HCT116 (cell line): ENCODE measurements around the gene MYO7B. TPM values are rescaled to one million over a fixed set of nuclear protein-coding genes. Genes with fewer than 3 reads are reported as not detected.

Source experiments
- ATAC-seq: fragments of 200-7000 bp; cut with Tn5 transposase; 2 replicates; pipeline ENCODE4 v1.9.1; 2020; ENCODE audit warnings: mild to moderate bottlenecking, moderate library complexity
- BruUV-seq: library from RNA; stranded (reverse); fragments of 400-500 nt; replicated peaks from 2 replicates; lab custom pipeline; 2021; lab: Mats Ljungman, UMichigan
- CTCF ChIA-PET: fragments of 300-600 bp; sonication (Branson Sonifier 250); formaldehyde crosslinking; loops from one replicate; lab custom pipeline; 2021; ENCODE audit warnings: antibody characterized with exemption; lab: Charles Lee
- POLR2A ChIA-PET: fragments of 300-600, 350-600 bp; sonication (Branson Sonifier 250); formaldehyde crosslinking; loops from one replicate; lab custom pipeline; 2021; ENCODE audit warnings: antibody characterized with exemption; lab: Charles Lee
- RAD21 ChIA-PET, 2 experiments: fragments of 300-600 bp; sonication (Branson Sonifier 250); formaldehyde crosslinking; loops; one replicate each; lab custom pipeline; 2023; ENCODE audit warnings: low total read pairs in 2 of 2; ENCODE audit not compliant: uncharacterized antibody in 2 of 2, unreplicated experiment in 2 of 2, low non-redundant PET in 1 of 2; lab: Charles Lee
- DNase-seq: peaks from one replicate; pipeline ENCODE4 v3.0.0-alpha.2; 2010; ENCODE audit warnings: low read depth, low spot score
- H2AFZ ChIP-seq: fragments of 200-600 bp; shearing (Covaris generic), sonication (generic); 2 replicates; pipeline ENCODE4 v1.6.1; 2017; ENCODE audit warnings: low read depth, mixed run types, mixed read lengths, antibody characterized with exemption, low read length; ENCODE audit not compliant: poor library complexity, severe bottlenecking
- H3K27ac ChIP-seq: 2 replicates; pipeline ENCODE4 v1.5.1; 2012; ENCODE audit warnings: low read depth, low read length
- H3K27me3 ChIP-seq: fragments of 200-600 bp; sonication (generic); 2 replicates; pipeline ENCODE4 v1.6.1; 2016; ENCODE audit warnings: mixed run types, low read length, mixed read lengths; ENCODE audit not compliant: insufficient read depth
- H3K36me3 ChIP-seq, 2 experiments: fragments of 200-500 bp in 1 of 2; fragments of 200-600 bp in 1 of 2; sonication (Bioruptor generic) in 1 of 2; sonication (generic) in 1 of 2; 2 replicates each; pipeline versions ENCODE4 v1.5.1 to v1.6.1; 2014 to 2016; ENCODE audit warnings: low read length in 2 of 2, inconsistent platforms in 1 of 2, mixed read lengths in 1 of 2, mixed run types in 1 of 2; ENCODE audit not compliant: insufficient read depth in 2 of 2, control insufficient read depth in 1 of 2
- H3K4me1 ChIP-seq, 2 experiments: fragments of 200-600 bp in 1 of 2; sonication (generic) in 1 of 2; 2 replicates each; pipeline versions ENCODE4 v1.5.1 to v1.6.1; 2012 to 2017; ENCODE audit warnings: low read length in 2 of 2, inconsistent platforms in 1 of 2, mild to moderate bottlenecking in 1 of 2, mixed read lengths in 1 of 2, mixed run types in 1 of 2, moderate library complexity in 1 of 2; ENCODE audit not compliant: insufficient read depth in 2 of 2, control insufficient read depth in 1 of 2
- H3K4me2 ChIP-seq: fragments of 200-600 bp; sonication (generic); 2 replicates; pipeline ENCODE4 v1.6.1; 2017; ENCODE audit warnings: mixed run types, low read length, mixed read lengths
- H3K4me3 ChIP-seq, 2 experiments: fragments of 200-600 bp in 1 of 2; sonication (generic) in 1 of 2; replicated peaks in 1 of 2; 2 replicates each; pipeline ENCODE4 v1.5.1; 2011 to 2016; ENCODE audit warnings: low read length in 2 of 2, control low read depth in 1 of 2, low read depth in 1 of 2, mild to moderate bottlenecking in 1 of 2, mixed read lengths in 1 of 2, mixed run types in 1 of 2
- H3K79me2 ChIP-seq: fragments of 200-600 bp; sonication (generic); 2 replicates; pipeline ENCODE4 v1.6.1; 2017; ENCODE audit warnings: mild to moderate bottlenecking, mixed run types, low read length, moderate library complexity, mixed read lengths; ENCODE audit not compliant: insufficient read depth
- H3K9ac ChIP-seq: fragments of 200-600 bp; sonication (generic); 2 replicates; pipeline ENCODE4 v1.6.1; 2016; ENCODE audit warnings: low read length, mixed read lengths
- H3K9me2 ChIP-seq: fragments of 200-600 bp; sonication (generic), shearing (Covaris generic); 2 replicates; pipeline ENCODE4 v1.6.1; 2017; ENCODE audit warnings: mixed run types, mild to moderate bottlenecking, moderate library complexity; ENCODE audit not compliant: insufficient read depth
- H3K9me3 ChIP-seq, 2 experiments: fragments of 200-500 bp in 1 of 2; fragments of 200-600 bp in 1 of 2; sonication (Bioruptor generic) in 1 of 2; sonication (generic) in 1 of 2; 2 replicates each; pipeline ENCODE4 v1.6.1; 2014 to 2017; ENCODE audit warnings: low read length in 2 of 2, mixed read lengths in 2 of 2, inconsistent platforms in 1 of 2, low read depth in 1 of 2, mild to moderate bottlenecking in 1 of 2, mixed run types in 1 of 2, moderate library complexity in 1 of 2; ENCODE audit not compliant: control insufficient read depth in 1 of 2, insufficient read depth in 1 of 2
- H4K20me1 ChIP-seq: fragments of 200-600 bp; sonication (generic), shearing (Covaris generic); 2 replicates; pipeline ENCODE4 v1.6.1; 2017; ENCODE audit warnings: mixed run types, mild to moderate bottlenecking, moderate library complexity; ENCODE audit not compliant: insufficient read depth
- ATF3 ChIP-seq: IDR thresholded peaks from 2 replicates; pipeline ENCODE4 v1.6.1; 2012
- CBX3 ChIP-seq: IDR thresholded peaks from 2 replicates; pipeline ENCODE4 v1.6.1; 2012; ENCODE audit warnings: low read depth
- CEBPB ChIP-seq: IDR thresholded peaks from 2 replicates; pipeline ENCODE4 v1.6.1; 2012; ENCODE audit warnings: low read depth
- CTCF ChIP-seq, 3 experiments: fragments of 200-600 bp in 1 of 3; sonication (generic) in 1 of 3; IDR thresholded peaks in 2 of 3; conservative IDR thresholded peaks in 1 of 3; 2 replicates each; pipeline ENCODE4 v1.5.1; 2012 to 2017; ENCODE audit warnings: low read depth in 2 of 3, low read length in 2 of 3, antibody characterized with exemption in 1 of 3, borderline replicate concordance in 1 of 3, control low read depth in 1 of 3, mild to moderate bottlenecking in 1 of 3, mixed read lengths in 1 of 3, mixed run types in 1 of 3, moderate library complexity in 1 of 3; ENCODE audit not compliant: insufficient read depth in 1 of 3
- ELF1 ChIP-seq: IDR thresholded peaks from 2 replicates; pipeline ENCODE4 v1.6.1; 2012; ENCODE audit warnings: low read depth, borderline replicate concordance
- EZH2phosphoT487 ChIP-seq: fragments of 200-600 bp; IDR thresholded peaks from 2 replicates; pipeline ENCODE4 v1.6.1; 2018; ENCODE audit warnings: antibody characterized with exemption, borderline replicate concordance
- FOSL1 ChIP-seq: IDR thresholded peaks from 2 replicates; pipeline ENCODE4 v1.6.1; 2012; ENCODE audit warnings: low read depth
- JUND ChIP-seq: IDR thresholded peaks from 2 replicates; pipeline ENCODE4 v1.6.1; 2012
- POLR2A ChIP-seq: IDR thresholded peaks from 2 replicates; pipeline ENCODE4 v1.7.0; 2011; ENCODE audit warnings: borderline replicate concordance; ENCODE audit not compliant: insufficient read depth, insufficient read length; ENCODE audit errors: extremely low read depth
- POLR2AphosphoS5 ChIP-seq: IDR thresholded peaks from 2 replicates; pipeline ENCODE4 v1.6.1; 2011; ENCODE audit warnings: mild to moderate bottlenecking, low read depth, low read length, moderate library complexity
- RAD21 ChIP-seq: IDR thresholded peaks from 2 replicates; pipeline ENCODE4 v1.6.1; 2012; ENCODE audit warnings: low read depth, mild to moderate bottlenecking
- SIN3A ChIP-seq: IDR thresholded peaks from 2 replicates; pipeline ENCODE4 v1.6.1; 2012; ENCODE audit warnings: low read depth
- SP1 ChIP-seq: IDR thresholded peaks from 2 replicates; pipeline ENCODE4 v1.6.1; 2012; ENCODE audit warnings: low read depth
- TCF7L2 ChIP-seq: IDR thresholded peaks from 2 replicates; pipeline ENCODE4 v1.7.0; 2011; ENCODE audit warnings: borderline replicate concordance, inconsistent platforms; ENCODE audit not compliant: insufficient read depth, insufficient read length; ENCODE audit errors: extremely low read depth
- YY1 ChIP-seq: IDR thresholded peaks from 2 replicates; pipeline ENCODE4 v1.6.1; 2011; ENCODE audit warnings: low read length, low read depth, moderate library complexity, mild to moderate bottlenecking; ENCODE audit not compliant: insufficient replicate concordance; ENCODE audit errors: extremely low read depth
- ZBTB33 ChIP-seq: IDR thresholded peaks from 2 replicates; pipeline ENCODE4 v1.6.1; 2011; ENCODE audit warnings: mild to moderate bottlenecking, low read length, moderate library complexity; ENCODE audit not compliant: insufficient replicate concordance; ENCODE audit errors: extremely low read depth
- ZFX ChIP-seq: fragments of 450-650 bp; IDR thresholded peaks from 2 replicates; pipeline ENCODE4 v1.6.1; 2017
- intact Hi-C: fragments of 100-400 bp; cut with micrococcal nuclease; formaldehyde crosslinking; loops from 2 replicates; pipeline ENCODE4 v1.10.0; 2022
- total RNA-seq: library from RNA; stranded (reverse); gene quantifications from one replicate; pipeline ENCODE4 v1.2.1, GENCODE V29; 2021; ENCODE audit not compliant: unreplicated experiment

Gene MYO7B
- total RNA-seq, 1 experiment from 2014 or later, result 0.07 TPM

- H3K9me2 ChIP-seq, result no peaks in the 10 kb centered on the region
- DNase-seq, result no peak
- no peak overlapping the region for H2AFZ ChIP-seq
- H3K27ac ChIP-seq, result no peak overlapping the region
- H3K79me2 ChIP-seq, result no peaks in the 10 kb centered on the region
- intact Hi-C loops, result no loop called here
- no peaks in the 10 kb centered on the region for H3K4me1 ChIP-seq
- no peaks in the 10 kb centered on the region for H3K36me3 ChIP-seq
- H3K4me3 ChIP-seq, result no peak overlapping the region
- H3K9me3 ChIP-seq, result no peaks in the 10 kb centered on the region
- H4K20me1 ChIP-seq, result no peaks in the 10 kb centered on the region
- TF ChIP-seq ELF1, result no peak
- TF ChIP-seq POLR2AphosphoS5, result no peak
- TF ChIP-seq CEBPB, result no peak
- no peak for TF ChIP-seq RAD21
- no peak for TF ChIP-seq POLR2A
- no peak for TF ChIP-seq SP1
- no peak for TF ChIP-seq ZFX
- no peak for TF ChIP-seq TCF7L2
- CTCF ChIA-PET, result no interaction called here
- RAD21 ChIA-PET, result no interaction called here
- no peak for ATAC-seq
- H3K27me3 ChIP-seq, result no peaks in the 10 kb centered on the region
- H3K4me2 ChIP-seq, result no peak overlapping the region
- no TSS peak for BruUV-seq
- POLR2A ChIA-PET, result no interaction called here
- H3K9ac ChIP-seq, result no peak overlapping the region
Measured at GRCh38 chr2:127576433-127577207, 41.1 kb downstream of the MYO7B start.

GRCh38 chr2:127577208-127577475, 41.7 kb downstream of the MYO7B start:
- H3K9me2 ChIP-seq, result no peaks in the 10 kb centered on the region
- intact Hi-C loops, result no loop called here
- no peaks in the 10 kb centered on the region for H3K27me3 ChIP-seq
- H3K27ac ChIP-seq, result no peak overlapping the region
- no peaks in the 10 kb centered on the region for H4K20me1 ChIP-seq
- ChIA-PET CTCF (no interaction called here), POLR2A (no interaction called here), RAD21 (no interaction called here)
- H3K4me2 ChIP-seq, result no peak overlapping the region
- no peak for DNase-seq
- no peaks in the 10 kb centered on the region for H3K4me1 ChIP-seq
- ATAC-seq, result no peak
- H3K79me2 ChIP-seq, result no peaks in the 10 kb centered on the region
- no peaks in the 10 kb centered on the region for H3K9me3 ChIP-seq
- H3K36me3 ChIP-seq, result no peaks in the 10 kb centered on the region
- no peak overlapping the region for H3K4me3 ChIP-seq
- TF ChIP-seq EZH2phosphoT487 (no peak), YY1 (no peak), ZFX (no peak), CTCF (IDR thresholded peaks at IDR 0.05 in 2 of 3, conservative IDR thresholded peaks at IDR 0.05 in 1 of 3; ENCODE audit: borderline replicate concordance in 1 of 3, insufficient read depth in 1 of 3, low read depth in 2 of 3, low read length in 2 of 3) (no peak), ATF3 (no peak), CBX3 (no peak), POLR2A (no peak), ELF1 (no peak), ZBTB33 (no peak), JUND (no peak), FOSL1 (no peak), SIN3A (no peak)
- H3K9ac ChIP-seq, result no peak overlapping the region
- BruUV-seq, result no TSS peak
- no peak overlapping the region for H2AFZ ChIP-seq
